ENCODE results near the gene PITRM1.

Gene PITRM1

DNA sequence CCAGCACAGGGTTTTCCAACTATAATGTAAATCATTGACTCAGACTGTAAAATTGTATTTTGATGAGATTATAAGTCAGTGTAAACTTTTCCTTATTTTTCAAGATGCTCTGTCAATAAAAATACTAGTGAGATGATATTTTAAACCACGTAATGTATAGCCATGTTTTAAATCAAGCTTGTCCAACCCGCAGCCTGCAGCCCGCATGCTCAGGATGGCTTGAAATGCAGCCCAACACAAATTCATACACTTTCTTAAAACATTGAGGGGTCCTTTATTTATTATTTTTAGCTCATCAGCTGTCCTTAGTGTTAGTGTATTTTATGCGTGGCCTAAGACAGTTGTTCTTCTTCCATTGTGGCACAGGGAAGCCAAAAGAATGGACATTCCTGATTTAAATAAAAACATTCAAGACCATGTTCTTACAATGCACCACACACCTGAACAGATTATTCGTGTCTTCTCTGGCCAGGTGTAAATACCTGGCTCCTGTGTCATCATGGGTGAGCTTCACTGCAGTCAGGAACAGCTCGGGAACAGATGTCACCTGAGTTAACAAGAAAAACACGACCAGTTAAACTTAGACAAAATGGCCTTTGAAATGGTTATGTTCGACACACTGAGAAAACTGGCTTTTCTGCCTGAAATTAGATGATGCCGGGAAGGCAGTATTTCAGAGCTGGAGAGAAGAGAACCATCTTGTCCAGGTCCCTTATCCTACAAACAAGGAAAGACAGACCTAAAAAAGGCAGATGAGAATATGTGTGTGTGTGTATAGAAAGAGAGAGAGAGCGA, 5.9 kb downstream of the PITRM1 start:
- DNase-seq (ENCODE audit: low read depth), result no peak

DNA sequence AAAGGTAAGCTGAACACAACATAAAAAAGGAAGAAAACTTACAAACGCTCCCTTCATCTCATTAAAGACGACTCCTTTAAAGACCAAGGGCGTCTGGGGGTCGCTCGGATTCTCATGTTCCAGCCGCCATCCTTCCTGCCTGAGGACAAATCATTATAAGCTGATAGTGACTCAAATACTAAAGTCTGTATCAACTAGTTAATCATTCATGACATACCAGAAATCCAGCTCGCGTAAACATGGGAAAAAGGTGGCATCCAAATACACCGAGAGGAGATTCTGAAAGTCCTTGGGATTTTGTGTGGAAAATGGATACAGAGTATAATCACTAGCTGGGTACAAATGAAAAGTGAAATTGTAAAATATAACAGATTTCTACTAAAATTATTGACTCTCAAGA, 7.4 kb downstream of the PITRM1 start:
- DNase-seq (ENCODE audit: low read depth), result no peak

- DNase-seq (ENCODE audit: low read depth), result no peak
These were observed 8.7 kb downstream of the PITRM1 start for GRCh38 chr10:3163879-3164278.

DNA sequence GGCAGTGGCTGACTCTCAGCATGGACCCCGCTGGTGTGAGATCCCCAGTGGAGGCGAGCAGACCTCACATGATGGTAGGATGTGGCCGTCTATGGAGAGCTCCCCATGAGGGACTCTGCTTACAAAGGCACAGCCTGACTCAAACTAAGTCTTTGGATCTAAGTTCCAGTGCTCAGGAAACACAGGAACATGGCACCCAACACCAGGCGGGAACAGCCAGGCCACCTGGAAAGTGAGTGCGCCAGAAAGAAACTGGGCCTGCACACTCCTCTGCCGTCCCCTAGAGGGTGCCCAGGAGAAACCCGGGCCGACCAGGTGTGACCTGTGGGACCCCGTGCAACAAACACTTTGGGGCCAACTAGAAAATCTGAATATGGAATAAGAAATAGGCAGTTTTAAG, 10.0 kb downstream of the PITRM1 start:
- DNase-seq (ENCODE audit: low read depth), result no peak

- DNase-seq (ENCODE audit: low read depth), result no peak
These were observed 13.4 kb downstream of the PITRM1 start for GRCh38 chr10:3159152-3159551.

DNA sequence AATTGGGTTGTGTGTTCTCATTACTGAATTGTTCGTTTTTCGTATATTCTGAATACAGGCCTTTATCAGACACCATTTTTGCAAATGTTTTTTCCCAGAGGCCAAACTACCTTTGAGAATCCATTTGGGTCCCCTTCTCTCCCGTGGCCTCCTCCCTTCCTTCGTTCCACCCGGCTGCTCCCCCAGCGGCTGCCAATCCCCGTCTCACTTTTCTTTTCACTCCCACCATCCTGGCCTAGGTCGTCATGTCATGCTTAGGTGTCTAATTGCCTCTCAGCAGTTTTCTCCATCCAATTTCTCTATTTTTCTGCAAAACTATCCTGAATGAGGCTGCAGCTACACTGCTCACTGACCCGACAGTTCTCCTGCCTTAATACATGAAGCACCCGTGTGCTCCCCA, 17.9 kb downstream of the PITRM1 start:
- no peak for DNase-seq (ENCODE audit: low read depth)

DNA sequence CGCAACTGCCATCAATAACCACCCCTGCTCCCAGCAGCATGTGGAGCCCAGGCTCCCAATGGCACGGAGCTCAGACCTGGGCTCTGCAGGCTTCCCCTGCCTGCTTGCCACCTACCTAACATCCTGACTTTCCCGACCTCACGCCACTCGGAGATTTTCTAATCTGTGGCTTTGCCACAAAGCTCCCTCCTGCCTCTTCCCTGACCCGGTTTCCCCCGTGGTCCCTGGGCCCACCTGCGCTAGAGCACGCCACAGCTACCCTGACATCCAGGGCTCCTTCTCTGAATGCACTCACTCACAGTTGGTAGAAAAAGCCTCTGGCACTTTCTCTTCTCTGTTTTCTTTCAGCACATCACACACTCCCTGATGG, 20.0 kb downstream of the PITRM1 start:
- DNase-seq (ENCODE audit: low read depth), result no peak

- no peak for DNase-seq (ENCODE audit: low read depth)
These were observed 20.6 kb downstream of the PITRM1 start for GRCh38 chr10:3151889-3152565.

GRCh38 chr10:3150961-3151360, 21.6 kb downstream of the PITRM1 start:
- no peak for DNase-seq (ENCODE audit: low read depth)

- DNase-seq (ENCODE audit: low read depth), result no peak
These were observed 22.2 kb downstream of the PITRM1 start for GRCh38 chr10:3150366-3150765.

- DNase-seq (ENCODE audit: low read depth), result no peak
These were observed 22.7 kb downstream of the PITRM1 start for GRCh38 chr10:3149918-3150317.

DNA sequence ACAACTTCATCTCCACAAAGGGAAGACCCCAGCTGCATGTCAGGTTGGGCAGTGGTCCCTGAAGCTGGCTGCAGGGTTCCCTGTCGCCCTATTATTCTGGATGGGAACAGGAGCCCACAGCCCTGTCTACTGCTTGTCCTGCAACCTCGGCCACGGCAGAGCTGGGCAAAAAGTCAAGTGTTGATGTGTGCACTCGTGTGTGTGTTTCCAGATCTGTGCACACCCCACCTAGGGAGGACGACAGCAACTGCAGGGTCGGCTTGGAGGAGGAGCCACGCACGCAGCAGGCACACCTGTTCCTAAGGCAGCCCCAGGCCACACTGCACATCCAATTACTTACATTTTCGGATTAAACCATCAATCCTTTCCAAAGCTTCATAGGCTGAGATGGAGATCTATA, 23.6 kb downstream of the PITRM1 start:
- no peak for DNase-seq (ENCODE audit: low read depth)

DNA sequence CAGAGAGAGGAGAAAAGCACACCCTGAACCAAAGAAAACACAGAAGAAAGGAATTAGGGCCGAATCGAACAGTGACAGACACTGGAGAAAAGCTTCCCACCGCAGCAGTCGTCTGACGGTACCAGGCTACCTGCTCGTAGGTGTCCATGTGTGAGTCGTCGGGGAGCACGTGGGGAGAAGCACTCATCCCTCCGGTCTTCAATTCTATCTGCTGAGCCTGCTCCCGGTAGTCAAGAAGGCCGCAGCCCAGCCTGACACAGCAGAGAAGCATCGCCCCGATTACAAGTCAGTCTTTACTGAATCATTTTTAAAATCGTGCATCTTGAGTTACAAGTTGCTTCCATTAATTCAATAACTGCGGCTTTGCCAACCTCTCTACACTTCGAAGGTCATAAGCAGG, 24.5 kb downstream of the PITRM1 start:
- no peak for DNase-seq (ENCODE audit: low read depth)

- DNase-seq (ENCODE audit: low read depth), result no peak
These were observed 25.3 kb downstream of the PITRM1 start for GRCh38 chr10:3147117-3147820.

GRCh38 chr10:3146289-3146688, 26.3 kb downstream of the PITRM1 start:
- no peak for DNase-seq (ENCODE audit: low read depth)

DNA sequence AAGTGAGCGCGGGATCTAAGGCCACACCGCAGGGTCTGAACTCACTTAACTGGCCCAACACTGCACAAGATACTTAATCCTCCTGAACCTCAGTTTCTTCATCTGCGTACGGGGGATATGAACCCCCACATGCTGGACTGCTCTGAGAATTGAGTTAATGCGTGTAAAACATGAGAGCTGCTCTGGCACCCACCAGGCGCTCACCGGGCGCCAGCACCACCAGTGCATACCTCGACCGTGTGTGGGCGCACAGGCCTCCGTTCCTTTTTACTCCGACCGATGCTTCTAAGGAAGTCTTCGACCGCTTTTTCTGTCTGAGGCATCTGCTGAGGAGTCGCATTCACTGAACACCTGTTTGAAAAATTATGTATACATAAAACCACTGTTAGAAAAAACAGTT, 27.2 kb downstream of the PITRM1 start:
- no peak for DNase-seq (ENCODE audit: low read depth)

- DNase-seq (ENCODE audit: low read depth), result no peak
These were observed 28.7 kb downstream of the PITRM1 start for GRCh38 chr10:3143791-3144434.

DNA sequence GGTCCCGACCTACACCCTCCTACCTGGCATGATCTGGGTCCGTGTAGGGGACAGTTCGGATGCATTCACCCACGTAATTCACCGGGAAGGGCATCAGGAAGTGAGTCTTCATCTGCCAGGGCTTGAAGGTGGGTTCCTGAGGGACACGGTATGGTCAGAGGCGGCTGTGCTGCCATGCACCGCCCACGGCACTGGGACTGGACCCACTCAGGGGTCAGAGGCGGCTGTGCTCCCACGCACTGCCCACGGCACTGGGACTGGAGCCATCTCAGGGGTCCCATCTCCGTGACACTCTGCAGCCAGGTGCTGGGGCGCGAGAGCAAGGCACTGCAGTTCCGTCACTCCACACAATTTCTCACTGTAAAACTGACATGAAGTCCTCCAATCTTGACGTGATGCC, 29.2 kb downstream of the PITRM1 start:
- DNase-seq (ENCODE audit: low read depth), result no peak

DNA sequence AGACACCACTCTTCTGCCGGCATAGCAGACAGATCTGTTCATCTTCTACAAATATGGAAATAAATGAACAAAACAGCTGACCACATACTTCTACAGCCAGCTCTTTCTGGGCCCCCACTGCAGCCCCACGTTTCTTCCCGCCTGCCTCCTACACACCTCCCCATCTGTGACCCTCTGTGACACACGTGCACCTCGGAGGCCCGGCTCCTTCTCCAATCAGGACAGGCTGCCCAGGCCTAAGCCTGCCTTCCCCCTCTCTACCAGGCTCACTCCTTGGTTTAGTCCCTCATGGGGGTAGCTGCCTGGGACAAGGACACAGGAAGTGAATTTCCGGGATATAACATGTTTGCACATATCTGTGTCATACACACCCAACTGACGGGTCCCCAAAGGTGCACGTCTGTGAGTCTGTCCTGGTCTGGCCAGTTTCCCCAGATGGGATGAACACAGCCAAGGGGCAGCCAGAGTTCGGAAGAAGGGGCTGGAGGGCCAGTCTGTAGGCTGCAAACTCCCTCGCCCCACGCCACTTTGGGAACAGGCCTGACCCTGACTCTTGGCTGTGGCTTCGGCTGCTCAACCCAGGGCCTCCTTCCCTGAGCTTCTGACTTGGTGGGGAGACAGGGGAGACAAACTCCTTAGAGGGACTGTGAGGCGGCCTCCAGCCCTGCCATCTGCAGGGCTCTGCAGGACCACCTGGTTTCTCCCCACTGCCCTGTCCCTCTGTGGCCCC, 30.3 kb downstream of the PITRM1 start:
- DNase-seq (ENCODE audit: low read depth), result no peak

DNA sequence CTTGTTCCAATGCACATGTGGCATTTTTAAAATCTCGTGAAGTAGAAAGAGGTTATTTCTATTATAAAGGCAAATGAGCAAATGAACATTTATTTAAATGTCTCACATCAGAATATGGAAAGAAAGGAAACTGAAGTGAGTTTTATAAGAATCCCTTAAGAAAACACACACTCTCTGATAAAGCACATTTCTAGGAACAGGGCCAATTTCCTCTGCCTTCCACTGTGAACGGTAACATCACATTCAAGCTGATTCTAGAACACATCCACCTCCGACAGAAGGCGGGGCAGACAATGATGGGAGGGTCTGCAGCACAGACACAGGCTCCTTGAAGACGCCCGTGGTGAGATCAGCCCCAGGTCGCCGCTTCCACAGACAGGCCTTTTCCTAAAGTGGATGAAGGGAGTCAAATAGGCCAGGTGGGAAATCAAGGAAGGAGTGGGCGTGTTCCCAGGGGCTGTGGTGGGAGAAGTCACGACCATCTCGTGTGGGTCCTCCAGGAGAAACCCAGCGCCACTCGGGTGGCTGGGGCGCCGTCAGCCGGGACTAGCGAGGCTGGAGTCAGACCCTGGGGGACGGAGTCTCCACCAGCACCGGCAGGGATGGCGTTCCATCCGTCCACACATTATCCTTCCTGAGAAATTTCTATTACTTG, 31.1 kb downstream of the PITRM1 start:
- DNase-seq (ENCODE audit: low read depth), result no peak

- DNase-seq (ENCODE audit: low read depth), result no peak
These were observed 32.3 kb downstream of the PITRM1 start for GRCh38 chr10:3140280-3140679.

All from activated T-cell treated with anti-CD3 and anti-CD28 coated beads for 48 hours (primary cell).